Measurements from ENCODE around the gene DMBX1. TPM values are rescaled to one million over a fixed set of nuclear protein-coding genes. Genes with fewer than 3 reads are reported as not detected.

The DMBX1 gene
- total and polyA plus RNA-seq, 9 of the 15 experiments (the other 6 are each of a cell fraction or from before 2014, with no cell fraction given), result 0.25 to 4.3 (median 1.0) TPM

GRCh38 chr1:46519209-46519608 is 29.6 kb downstream of the DMBX1 start (continued):
- TF ChIP-seq E4F1 (CRISPR knock-in tag; IDR thresholded peaks at IDR 0.05; ENCODE audit: borderline replicate concordance) (no peak), SIN3B (IDR thresholded peaks at IDR 0.05; ENCODE audit: low read depth) (no peak), AFF1 (IDR thresholded peaks at IDR 0.05; ENCODE audit: low read depth in 1 of 2, partially characterized antibody in 2 of 2) (no peak), JUND (IDR thresholded peaks at IDR 0.05; ENCODE audit: borderline replicate concordance, low read depth, low read length) (0 out of 2 replicates have a peak, but pooled peaks have one; percentile 13), JUND (tag; IDR thresholded peaks at IDR 0.05; ENCODE audit: borderline replicate concordance, low read depth, low read length) (no peak), ATF3 (IDR thresholded peaks at IDR 0.05) (0 out of 2 replicates have a peak, but pooled peaks have one; percentile 46), ATF3 (CRISPR knock-in tag; conservative IDR thresholded peaks at IDR 0.05) (no peak), BCOR (IDR thresholded peaks at IDR 0.05) (0 out of 2 replicates have a peak, but pooled peaks have one; percentile 8), ETV1 (tag; conservative IDR thresholded peaks at IDR 0.05; ENCODE audit: low read depth) (0 out of 2 replicates have a peak, but pooled peaks have one; percentile 26), THAP7 (CRISPR knock-in tag; IDR thresholded peaks at IDR 0.05) (no peak), ZBTB34 (CRISPR knock-in tag; IDR thresholded peaks at IDR 0.05) (no peak)
